Peyer's patch (tissue), 4 donors: Measurements from ENCODE around the gene HAPLN1.

Experiments
- CTCF ChIP-seq, 6 experiments: fragments of 450-650 bp in 4 of 6; fragments of 200-600 bp in 2 of 6; sonication (generic) in 1 of 6; IDR thresholded peaks; one replicate each; pipeline ENCODE4 v1.5.1; 2017 to 2019; ENCODE audit warnings: antibody characterized with exemption in 6 of 6, mild to moderate bottlenecking in 3 of 6, moderate library complexity in 1 of 6
- POLR2A ChIP-seq, 2 donors: fragments of 450-650 bp; IDR thresholded peaks; one replicate each; pipeline ENCODE4 v1.5.1; 2017; ENCODE audit warnings: antibody characterized with exemption in 2 of 2, mild to moderate bottlenecking in 2 of 2, moderate library complexity in 2 of 2

- no peak for TF ChIP-seq CTCF (IDR thresholded peaks at IDR 0.05)
- no peak for TF ChIP-seq POLR2A (IDR thresholded peaks at IDR 0.05)
Measured at GRCh38 chr5:83718936-83719495, 1.6 kb downstream of the HAPLN1 start.
